TTC549 (cell line): ENCODE data around the gene NKX2-2.

Source experiments
- FAIRE-seq: peaks from 2 replicates; lab custom pipeline; 2012; peaks lifted over from hg19 to GRCh38; lab: Jason Lieb, UNC

The NKX2-2 gene

DNA sequence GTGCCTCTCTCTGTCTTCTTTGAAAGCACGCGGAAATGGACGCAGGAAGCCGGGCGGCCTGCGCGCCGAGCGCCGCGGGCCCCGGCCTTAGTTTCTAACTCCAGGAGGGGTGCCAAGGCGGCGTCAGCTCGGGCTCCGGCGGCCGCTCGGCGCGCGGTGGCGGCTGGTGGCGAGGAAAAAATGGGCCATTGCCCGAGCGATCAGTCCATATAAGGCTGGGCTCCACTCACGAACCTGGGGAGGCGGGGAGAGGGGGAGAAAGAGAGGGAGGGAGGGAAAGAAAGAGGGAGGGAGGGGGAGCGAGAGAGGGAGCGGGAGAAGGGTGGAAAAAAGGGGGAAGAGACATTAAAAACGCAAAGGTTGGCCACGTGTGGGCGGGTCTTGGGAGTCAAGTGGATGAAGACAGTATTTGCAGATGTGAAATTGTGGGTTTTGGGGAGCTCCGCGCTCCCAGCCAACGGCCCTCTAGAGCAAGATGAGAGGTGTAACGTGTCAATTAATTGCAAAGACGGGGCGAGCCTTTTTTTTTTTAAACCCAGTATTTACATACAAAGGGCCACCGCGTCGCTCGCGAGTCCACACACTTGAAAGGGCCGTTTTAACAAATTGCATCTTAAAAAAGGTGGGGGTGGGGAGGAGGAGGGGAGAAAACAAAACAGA lies at the start of gene NKX2-2:
NKX2-2 (minus strand) TSS at position 184 of the 660 bp plus-strand sequence. CDS start 395 bp downstream, outside the sequence.
- FAIRE-seq: no peak

DNA sequence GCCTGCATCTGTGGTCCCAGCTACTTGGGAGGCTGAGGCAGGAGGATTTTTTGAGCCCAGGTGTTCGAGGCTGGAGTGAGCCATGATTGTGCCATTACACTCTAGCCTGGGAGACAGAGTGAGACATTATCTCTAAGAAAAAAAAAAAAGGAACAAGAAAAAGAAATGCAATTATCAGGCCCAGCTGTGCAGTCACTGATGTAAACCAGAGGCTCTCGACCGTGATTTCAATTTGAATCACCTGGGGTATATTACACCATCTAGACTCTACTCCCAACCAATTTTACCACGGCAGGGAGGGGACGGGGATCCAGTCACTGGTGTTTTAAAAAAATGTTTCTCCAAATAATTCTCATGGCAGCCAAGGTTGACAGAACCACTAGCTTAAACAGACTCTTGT lies 48.8 kb upstream of the NKX2-2 start:
- FAIRE-seq: no peak

DNA sequence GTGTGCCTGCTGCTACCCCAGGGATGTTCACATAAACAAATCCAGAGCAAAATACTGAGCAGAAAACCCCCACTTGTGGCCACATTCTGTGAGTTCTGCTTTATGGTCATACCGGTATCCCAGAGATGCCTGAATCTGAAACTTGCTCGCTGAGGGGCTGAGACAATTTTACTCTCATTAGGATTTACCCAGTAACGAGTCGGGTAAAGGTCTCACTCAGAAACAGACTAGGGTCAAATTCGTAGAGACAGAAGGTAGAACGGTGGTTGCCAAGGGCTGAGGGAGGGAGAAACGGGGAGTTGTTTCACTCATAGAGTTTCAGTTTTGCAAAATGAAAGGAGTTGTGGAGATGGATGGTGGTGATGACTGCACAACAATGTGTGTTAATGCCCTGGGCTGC lies 45.4 kb upstream of the NKX2-2 start:
- no peak for FAIRE-seq

DNA sequence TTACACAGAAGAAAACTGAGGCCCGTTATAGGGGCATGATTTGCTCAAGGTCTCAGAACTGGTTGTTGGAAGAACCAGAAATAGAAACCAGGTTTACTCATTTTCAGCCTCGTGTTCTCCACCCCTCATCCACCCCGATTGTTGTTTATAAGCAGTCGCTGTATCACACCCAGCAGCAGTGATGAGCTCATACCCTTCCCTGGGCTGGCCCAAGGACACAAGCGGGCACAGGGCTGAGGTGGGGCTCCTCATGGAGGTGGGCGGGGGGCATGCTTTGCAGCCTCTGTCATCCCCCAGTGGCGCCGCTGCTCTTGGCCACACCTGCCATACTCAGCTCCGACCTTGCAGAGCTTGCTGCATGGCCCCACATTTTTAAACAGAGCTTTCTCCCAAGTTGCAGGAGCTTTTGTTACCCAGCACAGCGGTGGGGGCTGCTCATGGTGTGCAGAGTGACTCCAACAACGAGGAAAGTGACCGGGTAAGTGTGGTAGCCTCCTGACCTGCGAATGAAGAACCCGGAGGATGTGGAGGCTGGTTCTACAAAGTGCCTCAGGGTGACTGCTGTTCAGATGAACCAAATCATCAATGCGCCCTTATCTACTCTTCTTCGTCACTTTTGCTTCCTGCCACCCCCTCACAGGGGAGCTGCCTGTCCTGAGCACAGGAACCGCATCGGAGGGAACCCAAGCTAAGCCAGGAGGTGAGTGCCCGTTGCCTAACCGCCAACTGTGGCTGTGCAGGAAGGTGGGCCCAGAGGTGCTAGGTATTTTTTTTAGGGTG lies 43.6 kb upstream of the NKX2-2 start:
- FAIRE-seq: no peak

DNA sequence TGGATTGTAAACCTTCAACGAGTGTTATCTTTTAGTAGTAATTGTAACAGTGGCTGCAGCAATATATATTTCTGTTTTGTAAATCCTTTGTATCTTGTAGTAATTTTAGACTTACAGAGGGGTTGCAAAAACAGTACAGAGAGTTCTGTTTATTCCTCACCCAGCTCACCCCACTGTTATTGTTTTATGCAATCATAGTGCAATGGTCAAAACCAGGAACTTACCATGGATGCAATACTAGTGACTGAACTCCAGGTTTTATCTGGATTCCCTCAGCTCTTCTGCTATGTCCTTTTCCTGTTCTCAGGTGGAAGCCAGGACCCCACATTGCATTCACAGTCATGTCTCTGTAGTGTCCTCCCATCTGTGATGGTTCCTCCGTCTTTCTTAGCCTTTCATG lies 42.5 kb upstream of the NKX2-2 start:
- no peak for FAIRE-seq

DNA sequence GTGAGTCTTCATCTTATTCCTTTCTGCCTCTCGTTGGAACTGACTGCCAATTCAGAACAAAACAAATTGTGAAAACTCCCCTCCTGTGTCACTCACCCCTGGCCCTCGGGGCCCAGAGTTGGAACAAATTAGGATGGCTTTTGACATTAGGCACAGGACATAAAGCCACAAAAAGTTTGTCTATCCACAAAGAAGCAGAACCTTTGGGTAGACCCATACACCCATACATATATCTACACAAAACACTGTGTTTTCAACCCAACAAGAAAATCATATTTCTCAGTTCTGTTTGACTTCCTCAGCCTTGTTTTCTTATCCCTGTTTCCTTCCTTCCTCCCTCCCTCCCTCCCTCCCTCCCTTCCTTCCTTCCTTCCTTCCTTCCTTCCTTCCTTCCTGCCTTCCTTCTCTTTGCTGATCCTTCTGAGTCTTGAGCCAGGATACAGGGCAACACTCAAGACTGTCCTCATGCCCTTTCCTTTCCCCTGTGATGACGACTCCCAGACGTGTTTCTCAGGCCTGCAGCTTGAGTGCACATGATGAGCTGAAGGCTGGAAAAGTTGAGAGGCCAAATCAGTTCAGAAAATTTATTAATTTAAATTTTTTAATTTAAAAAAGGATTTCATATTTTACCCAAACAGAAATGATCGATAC lies 41.7 kb upstream of the NKX2-2 start:
- FAIRE-seq: no peak

DNA sequence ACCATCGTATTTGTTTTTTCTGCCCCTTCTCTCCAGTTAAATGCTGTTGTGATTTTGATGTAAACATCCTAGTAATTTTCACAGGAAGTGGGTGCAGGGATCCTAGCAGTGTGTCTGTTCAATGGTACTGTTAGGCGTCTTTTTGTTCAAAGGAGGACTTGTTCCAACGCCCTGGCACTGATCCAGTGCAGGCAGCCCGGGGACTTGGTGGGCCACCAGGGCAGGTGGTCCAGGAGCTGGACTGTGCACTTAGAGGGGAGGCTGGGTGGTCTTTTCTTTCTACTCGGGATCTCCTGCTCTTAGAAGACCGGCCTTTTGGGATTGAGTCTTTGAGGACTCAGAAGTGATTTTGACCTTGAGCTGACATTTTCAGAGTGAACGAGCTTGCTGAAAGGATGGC lies 41.1 kb upstream of the NKX2-2 start:
- FAIRE-seq: no peak

DNA sequence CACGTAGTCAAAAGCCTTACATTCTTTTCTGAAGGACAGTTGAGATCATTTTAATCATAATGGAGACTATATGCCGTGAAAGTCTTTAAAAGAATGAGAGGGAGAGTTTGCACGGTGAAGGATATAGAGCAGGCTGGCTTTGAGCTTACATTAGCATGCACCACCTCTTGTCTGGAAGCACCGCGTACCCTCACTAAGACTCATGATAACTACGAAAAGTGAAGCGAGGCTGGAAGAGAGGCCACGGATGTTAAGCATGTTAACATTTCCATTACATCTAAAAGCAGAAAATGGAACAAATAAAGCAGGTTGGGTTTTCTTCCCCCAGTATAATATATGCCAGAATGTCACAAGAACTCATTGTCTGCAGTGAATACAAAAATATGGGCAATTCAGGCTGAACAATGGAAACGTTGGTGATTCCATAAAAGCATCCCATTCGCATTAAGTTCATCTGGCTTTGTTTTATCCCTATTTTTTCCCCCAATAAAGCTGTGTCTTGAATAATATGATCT lies 40.6 kb upstream of the NKX2-2 start:
- FAIRE-seq: no peak

DNA sequence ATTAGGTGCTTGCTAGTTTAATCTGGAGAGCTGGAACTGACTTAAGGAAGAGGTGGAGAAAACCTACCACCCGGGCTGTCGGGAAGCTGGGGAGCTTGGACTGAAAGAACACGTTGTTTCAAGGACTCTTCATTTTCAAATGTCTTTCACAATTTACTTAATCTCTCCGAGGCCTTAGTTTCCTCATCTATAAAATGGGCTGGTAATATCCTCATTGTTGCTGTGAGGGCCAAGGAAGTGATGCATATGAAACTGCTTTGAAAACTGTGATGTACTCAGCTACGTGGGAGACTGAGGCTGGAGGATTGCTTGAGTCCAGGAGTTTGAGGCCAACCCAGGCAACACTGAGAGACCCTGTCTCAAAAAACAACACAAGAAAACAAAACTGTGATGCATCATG lies 36.7 kb upstream of the NKX2-2 start:
- no peak for FAIRE-seq

DNA sequence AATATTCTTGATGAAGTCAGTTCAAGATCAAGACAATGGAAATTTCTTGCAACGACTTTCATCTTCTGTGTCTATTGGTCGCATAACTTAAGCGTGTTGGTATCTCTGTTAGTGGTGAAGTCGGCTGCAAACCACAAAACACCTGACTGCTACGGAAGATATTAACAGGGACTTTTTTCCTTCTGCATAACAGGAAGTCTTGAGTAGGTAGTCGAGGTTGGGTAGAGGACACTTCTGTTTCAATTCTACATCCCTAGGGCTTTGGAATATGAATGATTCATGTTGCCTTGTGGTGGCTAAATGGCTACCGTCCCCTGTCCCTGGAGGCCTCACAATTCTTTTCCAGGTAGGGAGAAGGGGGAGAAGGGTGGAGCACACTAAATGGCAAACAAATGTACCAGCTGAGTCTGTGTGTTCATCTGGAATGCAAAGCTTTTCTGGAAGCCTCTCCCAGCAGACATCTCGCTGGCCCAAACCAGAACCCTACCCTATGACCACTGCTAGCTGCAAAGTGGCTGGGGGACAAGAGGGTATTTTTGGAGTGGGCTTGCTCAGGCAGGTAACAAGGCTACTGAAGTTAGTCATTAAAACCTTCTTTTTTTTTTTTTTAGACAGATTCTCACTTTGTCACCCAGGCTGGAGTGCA lies 34.6 kb upstream of the NKX2-2 start:
- FAIRE-seq: no peak

DNA sequence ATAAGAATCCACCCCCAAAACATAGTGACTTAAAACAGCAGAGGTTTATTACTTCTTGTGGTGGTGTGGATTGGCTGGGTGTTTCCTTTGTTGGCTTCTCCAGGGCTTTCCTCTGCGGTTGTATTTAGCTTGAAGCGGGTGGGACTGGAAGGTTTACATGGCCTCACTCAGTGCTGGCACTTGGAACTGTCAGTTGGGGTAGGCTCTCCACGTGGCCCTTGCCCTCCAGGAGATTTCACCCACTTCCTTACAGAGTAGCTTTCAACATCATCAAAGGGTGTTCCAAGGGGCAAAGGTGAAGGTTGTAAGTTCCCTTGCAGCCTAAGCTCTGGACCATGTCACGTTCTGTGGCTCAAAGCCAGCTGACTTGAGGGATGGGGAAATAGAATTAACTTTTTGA lies 32.5 kb upstream of the NKX2-2 start:
- FAIRE-seq: no peak

DNA sequence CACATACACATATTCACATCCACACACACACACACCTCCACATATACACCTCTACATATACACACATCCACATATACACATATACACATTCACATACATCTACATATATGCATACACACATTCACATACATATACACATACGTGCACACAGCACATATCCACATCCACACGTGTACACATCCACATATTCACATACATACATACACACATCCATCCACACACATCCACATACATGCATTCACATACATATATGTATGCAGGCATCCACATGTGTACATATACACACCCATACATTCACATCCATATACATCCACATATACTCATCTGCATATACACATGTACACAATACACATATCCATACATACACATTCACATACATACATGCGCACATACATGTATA lies 25.6 kb upstream of the NKX2-2 start:
- no peak for FAIRE-seq

DNA sequence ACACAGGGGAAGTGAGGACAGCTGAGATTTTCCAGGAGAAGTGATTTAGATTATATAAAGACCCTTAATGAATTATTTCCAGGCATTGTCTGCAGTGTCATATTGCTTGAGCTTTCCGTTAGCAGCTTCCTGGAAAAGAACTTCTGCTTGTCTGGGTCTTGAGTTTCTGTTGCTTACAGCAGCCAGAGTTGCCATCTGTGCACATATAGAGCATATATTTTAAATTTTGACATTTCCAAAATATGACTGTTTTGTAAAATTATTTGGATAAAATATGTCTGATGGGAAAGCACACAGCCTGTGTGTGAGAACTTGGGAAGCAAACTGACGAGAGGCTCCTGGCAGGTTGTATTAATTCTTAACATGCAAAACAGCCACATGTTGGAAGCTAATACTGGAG lies 21.0 kb upstream of the NKX2-2 start:
- FAIRE-seq: no peak

DNA sequence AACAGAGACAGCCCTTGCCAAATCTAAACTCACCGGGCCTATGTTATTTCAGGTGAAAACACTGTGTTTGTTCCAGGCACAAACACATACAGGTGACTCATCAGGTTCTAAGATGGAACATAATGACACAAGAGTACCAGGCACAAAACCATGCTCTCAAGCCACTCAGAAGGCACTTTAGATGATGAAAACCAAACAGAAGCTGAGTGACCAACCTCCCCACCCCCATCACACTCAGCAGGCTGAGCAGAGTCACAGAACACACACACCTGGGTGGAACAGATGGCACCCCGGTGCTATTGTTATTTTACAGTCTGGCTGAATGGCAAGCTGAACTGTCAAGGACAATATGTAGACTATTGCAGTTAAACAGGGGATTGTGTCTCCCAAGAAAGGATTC lies 20.6 kb upstream of the NKX2-2 start:
- no peak for FAIRE-seq

DNA sequence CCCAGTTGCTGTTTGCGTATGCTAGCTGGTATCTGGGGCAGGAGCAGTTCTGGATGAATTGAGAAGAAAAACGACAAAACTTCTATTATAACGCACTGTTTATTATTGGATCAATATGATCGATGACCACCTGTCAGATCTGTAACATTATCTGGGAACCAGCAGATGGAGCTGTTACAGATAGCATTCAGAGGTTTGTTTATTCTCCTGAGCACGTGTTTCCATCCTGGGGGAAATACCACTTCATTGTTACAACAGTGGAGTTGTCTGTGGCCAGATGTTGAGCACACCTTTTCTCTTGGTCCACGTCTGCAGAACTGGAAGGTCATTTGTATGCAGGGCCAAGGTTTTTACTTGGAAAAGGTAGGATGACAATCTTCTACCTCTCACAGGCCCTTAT lies 16.0 kb upstream of the NKX2-2 start:
- FAIRE-seq: no peak

DNA sequence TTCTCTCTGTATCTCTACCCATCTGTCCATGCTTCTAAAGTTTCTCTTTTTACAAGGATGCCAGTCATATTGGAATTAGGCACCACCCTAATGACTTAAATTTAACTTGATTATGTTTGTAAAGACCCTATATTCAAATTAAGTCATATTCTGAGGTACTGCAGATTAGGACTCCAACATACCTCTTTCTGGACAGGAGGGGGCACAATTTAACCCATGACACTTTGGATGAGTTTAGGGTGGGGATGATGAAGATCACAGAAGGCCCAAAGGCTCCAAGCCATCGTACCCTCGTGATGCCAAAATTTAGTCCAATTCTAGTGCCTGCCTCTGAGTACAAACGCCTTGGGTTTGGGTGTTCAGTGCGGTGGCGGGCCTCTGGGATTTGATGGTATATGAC lies 15.0 kb upstream of the NKX2-2 start:
- FAIRE-seq: no peak

DNA sequence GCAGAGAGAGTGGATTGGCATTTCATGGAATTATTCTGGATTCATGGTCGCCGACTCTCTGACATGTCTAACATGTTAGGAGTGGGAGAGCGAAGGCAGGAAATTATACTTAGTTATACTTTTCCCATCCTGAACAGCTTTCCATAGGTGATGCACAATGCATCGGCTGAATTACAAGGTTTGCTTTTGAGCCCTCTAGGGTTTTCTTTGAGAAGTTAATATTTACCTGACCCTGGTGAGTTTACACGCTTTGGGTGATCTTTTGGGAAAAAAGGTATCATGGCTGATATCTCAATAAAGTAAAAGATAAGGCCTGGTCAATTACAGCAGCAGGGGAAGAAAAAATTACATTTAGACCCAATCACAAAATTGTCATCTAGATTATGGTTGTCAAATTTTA lies 14.0 kb upstream of the NKX2-2 start:
- FAIRE-seq: no peak

DNA sequence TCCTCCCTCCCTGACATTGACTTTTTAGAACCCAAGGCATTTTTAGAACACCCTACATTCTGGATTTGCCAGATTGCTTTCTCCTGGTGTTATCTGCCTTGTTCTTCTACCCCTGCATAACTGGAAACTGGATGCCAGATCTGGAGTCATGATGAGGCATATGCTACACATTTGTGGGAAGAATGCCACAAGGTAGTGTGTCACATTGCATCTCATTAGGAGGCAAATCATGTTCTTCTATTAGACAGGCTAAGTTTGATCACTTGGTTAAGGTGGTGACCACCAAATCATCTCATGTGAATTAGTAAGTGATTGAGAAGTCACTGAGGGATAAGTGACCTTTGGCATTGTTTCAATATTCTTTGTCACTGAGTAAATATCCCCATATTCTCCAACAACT lies 12.9 kb upstream of the NKX2-2 start:
- FAIRE-seq: no peak

DNA sequence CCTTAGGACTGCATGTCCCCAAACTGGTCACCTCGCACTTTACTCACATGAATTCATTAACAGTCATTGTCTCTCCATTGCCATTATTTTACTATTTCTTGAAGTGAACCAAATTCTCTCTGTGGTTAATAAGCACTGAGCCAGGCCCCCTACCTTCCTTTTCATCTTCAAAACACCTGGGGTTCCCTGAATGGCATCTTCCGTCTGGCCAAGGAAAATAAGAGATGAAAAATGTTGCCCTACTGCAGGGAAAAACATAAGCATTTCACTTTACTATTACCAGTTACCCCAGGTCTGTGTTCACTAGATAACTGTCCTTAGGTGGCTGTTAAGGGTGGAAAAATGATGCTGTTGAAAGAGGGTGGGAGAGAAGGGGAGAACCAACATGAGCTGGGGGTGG lies 10.0 kb upstream of the NKX2-2 start:
- FAIRE-seq: no peak

DNA sequence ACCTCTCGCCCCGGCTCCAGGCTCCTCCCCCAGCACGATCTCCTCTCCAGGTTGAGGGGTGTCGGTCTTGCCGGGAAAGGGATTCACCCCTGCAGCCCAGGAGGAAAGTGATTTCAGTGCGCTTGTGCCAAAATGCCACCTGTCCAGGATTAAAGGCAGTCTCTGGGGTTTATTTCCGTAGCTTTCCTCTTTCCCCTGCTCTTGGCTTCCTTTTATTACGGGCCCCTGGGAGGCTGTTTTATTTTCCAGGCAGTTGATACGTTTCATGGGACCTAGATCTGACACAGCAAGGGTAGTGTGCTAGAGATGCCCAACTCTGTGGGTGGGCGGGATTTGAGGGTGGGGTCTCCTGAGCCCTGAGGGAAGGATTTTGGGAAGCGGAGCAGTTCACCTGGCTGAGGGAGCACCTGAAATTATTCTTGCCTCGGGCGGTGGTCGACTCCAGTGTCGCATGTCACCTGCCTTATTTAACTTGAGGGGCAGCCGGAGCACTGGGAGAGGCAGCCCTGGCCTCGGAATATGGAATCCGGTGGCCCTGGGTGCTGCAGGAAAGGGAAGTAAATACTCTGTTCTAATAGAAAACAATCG lies 9.5 kb upstream of the NKX2-2 start:
- no peak for FAIRE-seq

DNA sequence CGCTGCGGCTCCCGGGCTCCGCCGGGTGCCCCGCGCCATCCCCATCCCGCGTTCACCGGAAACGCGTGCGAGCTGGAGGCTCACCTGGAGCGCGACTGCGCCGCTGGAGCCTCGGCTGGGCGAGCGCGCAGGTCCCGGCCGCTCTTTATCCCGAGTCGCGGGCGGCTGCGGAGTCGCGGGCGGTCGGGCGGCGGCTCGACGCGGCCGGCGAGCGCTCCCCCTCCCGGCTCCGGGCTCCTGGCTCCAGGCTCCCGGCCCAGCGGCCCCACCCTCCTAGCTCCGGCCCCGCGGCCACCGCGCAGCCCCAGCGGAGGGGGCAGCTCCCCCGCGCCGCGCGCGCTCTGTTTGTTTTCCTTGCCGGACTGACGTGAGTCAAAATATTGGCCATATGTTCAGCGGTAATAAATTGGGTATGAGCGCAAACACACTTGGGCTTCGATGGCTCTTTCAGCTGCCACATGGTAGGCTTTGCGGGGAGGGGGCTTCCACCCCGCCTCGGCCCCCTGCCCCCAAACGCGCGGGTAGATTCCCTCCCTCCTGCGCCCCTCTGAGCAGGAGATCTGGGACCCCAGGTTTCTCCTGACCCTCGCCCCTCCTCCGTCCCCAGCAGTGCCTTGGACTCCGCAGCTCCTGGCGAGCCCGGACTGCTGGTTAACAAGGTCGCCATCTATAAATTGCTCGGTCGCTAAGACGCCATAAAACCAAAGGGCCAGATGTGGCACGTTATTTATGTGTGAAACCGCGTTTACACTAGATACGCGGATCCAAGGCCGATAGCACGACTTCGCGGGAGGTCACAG lies 8.8 kb upstream of the NKX2-2 start:
- FAIRE-seq: no peak
